Measurements from ENCODE around the gene LRRC4B. TPM values are rescaled to one million over a fixed set of nuclear protein-coding genes. Genes with fewer than 3 reads are reported as not detected.

Gene LRRC4B
- total and polyA plus RNA-seq, 2 of the 13 experiments (the other 11 are each of a cell fraction or from before 2014, with no cell fraction given): not detected

GRCh38 chr19:50498219-50499056, 69.8 kb downstream of the LRRC4B start:
- in situ Hi-C loops (cut with HindIII; ENCODE audit: extremely low pct_ligation_motif_present, low pct_unique_long_range_greater_than_20kb): no loop called here
- DNase-seq (ENCODE audit: low spot score): no peak
- intact Hi-C loops (cut with micrococcal nuclease; ENCODE audit: unreplicated experiment): no loop called here
- Histone ChIP-seq H2AFZ (ENCODE audit: low read length) (no peak overlapping the region), H3K4me2 (ENCODE audit: low read depth, low read length) (no peak overlapping the region), H3K27me3 (ENCODE audit: control insufficient read depth in 1 of 2, insufficient read depth in 2 of 2, low read length in 2 of 2) (peaks cover 3 to 8% of the 10 kb centered on the region in 2 experiments; a peak in 3 of 5 replicates), H3K4me3 (replicated peaks in 1 of 3; ENCODE audit: insufficient read depth in 1 of 3, low read depth in 2 of 3, low read length in 3 of 3) (no peak overlapping the region), H3K36me3 (replicated peaks in 1 of 2; ENCODE audit: control insufficient read depth in 1 of 2, insufficient read depth in 2 of 2, low read length in 2 of 2) (no peaks in the 10 kb centered on the region), H3K79me2 (ENCODE audit: insufficient read depth, low read length) (no peaks in the 10 kb centered on the region), H4K20me1 (ENCODE audit: insufficient read depth, low read length) (no peaks in the 10 kb centered on the region), H3K4me1 (ENCODE audit: insufficient read depth, low read length) (peaks cover 11% of the 10 kb centered on the region), H3K9me3 (ENCODE audit: low read length) (no peaks in the 10 kb centered on the region), H3K9ac (ENCODE audit: insufficient read depth, low read depth, low read length) (no peak overlapping the region), H3K27ac (ENCODE audit: extremely low read length, insufficient read depth, low read length) (no peak overlapping the region)
- 33% methylated on average over 11 of the region's 11 CpGs for WGBS (ENCODE audit: low lambda C conversion rate)
- no peak for FAIRE-seq
- CTCF ChIA-PET (ENCODE audit: low intra/inter-chr PET ratio, low total read pairs): no interaction called here
- ATAC-seq: no peak
- POLR2A ChIA-PET: no interaction called here
- no TSS peak for BruUV-seq (replicated peaks)
- TF ChIP-seq RERE (CRISPR knock-in tag; IDR thresholded peaks at IDR 0.05; ENCODE audit: low read depth) (no peak), ETS1 (CRISPR knock-in tag; IDR thresholded peaks at IDR 0.05) (no peak), SNRNP70 (IDR thresholded peaks at IDR 0.05; ENCODE audit: low read depth, low read length) (no peak), NAIF1 (CRISPR knock-in tag; IDR thresholded peaks at IDR 0.05; ENCODE audit: borderline replicate concordance) (no peak), ZNF772 (CRISPR knock-in tag; IDR thresholded peaks at IDR 0.05) (no peak), HMGXB3 (CRISPR knock-in tag; IDR thresholded peaks at IDR 0.05; ENCODE audit: borderline replicate concordance) (no peak), RELA (CRISPR knock-in tag; IDR thresholded peaks at IDR 0.05) (no peak), HDAC2 (CRISPR knock-in tag; IDR thresholded peaks at IDR 0.05) (no peak), ZNF574 (CRISPR knock-in tag; IDR thresholded peaks at IDR 0.05) (no peak)

Measured in HepG2 (cell line).